ENCODE results near the gene NPY.

NPY gene

GRCh38 chr7:24316340-24316739 lies 32.4 kb downstream of the NPY start:
- DNase-seq: no peak

DNA sequence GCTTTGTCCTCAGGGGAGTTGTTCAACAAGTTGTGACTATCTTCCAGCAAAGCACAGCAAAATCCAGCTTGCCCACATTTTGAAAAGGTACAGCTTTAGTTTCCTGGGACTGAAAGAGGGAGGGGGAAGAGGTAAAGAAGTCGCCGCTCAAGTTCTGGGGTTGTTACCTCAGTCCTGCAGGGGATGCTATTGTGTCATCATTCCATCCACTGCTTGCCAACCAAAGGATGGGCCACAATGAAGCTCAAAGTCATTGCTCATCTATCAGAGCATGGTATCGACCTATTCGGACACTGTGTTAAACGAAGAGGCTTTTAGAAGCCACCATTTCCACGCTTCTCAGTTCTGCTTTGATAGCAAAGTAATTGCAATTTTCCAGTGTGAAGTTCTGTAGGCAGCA lies 34.3 kb downstream of the NPY start:
- DNase-seq: peak; percentile 12

DNA sequence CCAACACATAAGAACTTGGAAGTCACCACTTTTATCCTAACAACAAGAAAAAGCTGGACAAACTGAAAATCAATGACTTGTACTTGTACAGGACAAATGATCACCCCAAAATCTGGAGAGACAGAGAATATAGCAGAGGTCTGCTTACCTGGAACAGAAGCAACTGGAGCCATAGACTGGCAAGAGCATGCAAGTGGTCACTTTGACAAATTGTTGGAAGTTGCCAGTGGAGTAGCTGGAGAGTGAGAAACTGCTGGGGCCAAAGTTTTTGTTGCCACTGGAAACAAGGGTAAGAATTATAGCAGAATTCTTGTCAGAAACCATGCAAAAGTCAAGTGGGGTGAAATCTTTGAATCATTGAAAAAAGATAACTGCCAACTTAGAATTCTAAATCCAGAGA lies 35.2 kb downstream of the NPY start:
- DNase-seq: no peak

- no peak for DNase-seq
Observed at GRCh38 chr7:24323961-24324480, 40.0 kb downstream of the NPY start.

- DNase-seq: no peak
Observed at GRCh38 chr7:24325708-24326107, 41.7 kb downstream of the NPY start.

DNA sequence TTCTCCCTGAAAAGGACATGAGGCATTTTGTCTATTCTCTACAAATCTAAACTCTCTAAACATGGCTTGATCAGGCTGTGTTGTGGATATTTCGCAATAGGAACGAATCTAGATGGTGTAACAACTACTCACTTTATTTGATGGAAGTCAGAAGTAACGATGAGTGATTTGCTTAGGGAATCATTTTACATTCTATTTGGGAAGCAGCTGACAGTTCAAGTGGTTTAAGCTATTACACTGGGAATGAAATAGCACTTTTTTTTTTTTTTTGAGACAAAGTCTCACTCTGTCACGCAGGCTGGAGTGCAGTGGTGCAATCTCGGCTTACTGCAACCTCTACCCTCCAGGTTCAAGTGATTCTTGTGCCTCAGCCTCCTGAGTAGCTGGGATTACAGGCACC lies 44.1 kb downstream of the NPY start:
- DNase-seq: no peak

- no peak for DNase-seq
Observed at GRCh38 chr7:24328894-24329293, 44.9 kb downstream of the NPY start.

GRCh38 chr7:24334012-24334411 lies 50.0 kb downstream of the NPY start:
- no peak for DNase-seq

GRCh38 chr7:24334627-24335026 lies 50.6 kb downstream of the NPY start:
- no peak for DNase-seq

GRCh38 chr7:24336461-24336860 lies 52.5 kb downstream of the NPY start:
- peak; percentile 76 for DNase-seq

- DNase-seq: no peak
Observed at GRCh38 chr7:24337180-24337579, 53.2 kb downstream of the NPY start.

DNA sequence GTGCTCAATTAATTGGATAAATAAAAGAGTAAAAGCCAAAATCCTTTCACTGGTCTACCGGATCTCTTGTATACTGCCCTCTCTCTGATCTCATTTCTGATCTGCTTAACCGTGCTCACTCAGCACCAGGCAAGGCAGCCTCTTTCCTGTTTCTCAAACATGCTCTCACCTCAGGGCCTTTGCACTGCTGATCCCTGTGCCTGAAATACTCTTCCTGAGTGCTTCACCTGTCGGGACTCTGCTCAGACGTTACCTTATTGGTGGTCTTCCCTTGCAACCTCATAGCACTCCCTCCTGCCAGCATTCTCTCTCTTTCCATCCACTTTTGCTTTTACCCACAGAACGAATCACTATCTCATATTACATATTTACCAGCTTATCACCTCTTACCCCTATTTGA lies 55.6 kb downstream of the NPY start:
- DNase-seq: no peak

DNA sequence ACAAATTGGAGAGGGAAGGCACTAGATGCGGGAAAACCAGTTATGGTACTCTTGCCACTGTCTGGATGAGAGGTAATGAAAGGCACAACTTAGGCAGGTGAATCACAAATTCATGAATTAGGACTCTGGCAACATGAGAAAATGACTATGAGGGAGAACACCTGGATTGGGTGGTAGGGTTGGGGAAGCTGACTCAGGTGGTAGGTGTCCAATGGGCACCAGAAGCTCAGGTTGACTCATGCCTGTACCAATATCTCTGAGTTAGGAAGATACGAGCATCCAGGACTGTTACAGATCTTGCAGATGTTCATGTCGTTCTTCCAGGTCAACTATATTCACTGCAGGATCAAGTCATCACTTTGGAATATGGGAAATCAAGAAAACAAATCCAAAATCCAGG lies 56.7 kb downstream of the NPY start:
- DNase-seq: no peak

Measured in activated CD4-positive, alpha-beta T cell treated with anti-CD3 and anti-CD28 coated beads, Interleukin-2, amount 50 U/mL, for 16 hours (primary cell).